ENCODE measurements around the gene TRIM46. TPM values are rescaled to one million over a fixed set of nuclear protein-coding genes. Genes with fewer than 3 reads are reported as not detected.
"Not testable (repeated sequence)": the region's sequence is repeated elsewhere in the genome, so short reads cannot be mapped to it uniquely, and the experiment has no call there.

Gene TRIM46
- total RNA-seq, 1 donor from 2014 or later = 11.5 TPM

- intact Hi-C loops (cut with micrococcal nuclease) = loop anchor here (1.0 to 5.0 kb wide), 4 partner anchors 17 to 46 kb away; partner anchors contain the start of genes CLK2 and MTX1
- peak; percentile 99 for DNase-seq (ENCODE audit: low spot score)
- Mint-ChIP-seq H3K27me3 (ENCODE audit: low read depth) (no peaks in the 10 kb centered on the region), H3K27ac (peak overlapping the region; percentile 94), H3K4me3 (ENCODE audit: low read depth) (peak overlapping the region; percentile 95), H3K4me1 (ENCODE audit: low read depth) (peaks cover 26% of the 10 kb centered on the region), H3K9me3 (no peaks in the 10 kb centered on the region), H3K36me3 (ENCODE audit: low read depth) (peaks cover 14% of the 10 kb centered on the region)
Measured at GRCh38 chr1:155227261-155228095, 53.8 kb downstream of the TRIM46 start.

DNA sequence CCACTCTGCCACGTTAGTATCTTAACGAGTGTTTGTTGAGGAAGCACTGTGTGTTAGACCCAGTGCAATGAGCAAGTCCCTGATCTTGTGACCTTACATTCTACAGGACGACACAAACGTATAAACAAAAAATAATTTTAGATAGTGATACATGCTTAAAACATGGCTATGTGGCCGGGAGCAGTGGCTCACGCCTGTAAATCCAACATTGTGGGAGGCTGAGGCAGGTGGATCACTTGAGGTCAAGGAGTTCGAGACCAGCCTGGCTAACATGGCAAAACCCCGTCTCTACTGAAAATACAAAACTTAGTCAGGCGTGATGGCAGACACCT lies 54.4 kb downstream of the TRIM46 start:
- peak overlapping the region; percentile 94 for H3K27ac Mint-ChIP-seq
- no peak for DNase-seq (ENCODE audit: low spot score)
- H3K4me3 Mint-ChIP-seq (ENCODE audit: low read depth) = peak overlapping the region; percentile 95
- no peaks in the 10 kb centered on the region for H3K9me3 Mint-ChIP-seq
- H3K36me3 Mint-ChIP-seq (ENCODE audit: low read depth) = peaks cover 14% of the 10 kb centered on the region
- intact Hi-C loops (cut with micrococcal nuclease) = loop anchor here (5.0 kb wide), 1 partner anchor 36 kb away; no protein-coding TSS in a partner anchor
- H3K4me1 Mint-ChIP-seq (ENCODE audit: low read depth) = peaks cover 26% of the 10 kb centered on the region
- no peaks in the 10 kb centered on the region for H3K27me3 Mint-ChIP-seq (ENCODE audit: low read depth)

GRCh38 chr1:155231302-155231701 lies 57.7 kb downstream of the TRIM46 start:
- H3K27ac Mint-ChIP-seq; DNase-seq (ENCODE audit: low spot score); H3K9me3 Mint-ChIP-seq; intact Hi-C loops (cut with micrococcal nuclease); H3K4me3 Mint-ChIP-seq (ENCODE audit: low read depth); H3K27me3 Mint-ChIP-seq (ENCODE audit: low read depth): not testable (repeated sequence)
- H3K36me3 Mint-ChIP-seq (ENCODE audit: low read depth) = peaks cover 11% of the 10 kb centered on the region
- peaks cover 13% of the 10 kb centered on the region for H3K4me1 Mint-ChIP-seq (ENCODE audit: low read depth)

- H3K9me3 Mint-ChIP-seq; H3K4me3 Mint-ChIP-seq (ENCODE audit: low read depth); intact Hi-C loops (cut with micrococcal nuclease); H3K27ac Mint-ChIP-seq; DNase-seq (ENCODE audit: low spot score); H3K27me3 Mint-ChIP-seq (ENCODE audit: low read depth): not testable (repeated sequence)
- Mint-ChIP-seq H3K36me3 (ENCODE audit: low read depth) (peaks cover 11% of the 10 kb centered on the region), H3K4me1 (ENCODE audit: low read depth) (peaks cover 10% of the 10 kb centered on the region)
Measured at GRCh38 chr1:155232001-155232978, 58.6 kb downstream of the TRIM46 start.

GRCh38 chr1:155233502-155233901 lies 59.9 kb downstream of the TRIM46 start:
- DNase-seq (ENCODE audit: low spot score); H3K9me3 Mint-ChIP-seq; H3K27me3 Mint-ChIP-seq (ENCODE audit: low read depth); H3K27ac Mint-ChIP-seq; H3K4me3 Mint-ChIP-seq (ENCODE audit: low read depth); intact Hi-C loops (cut with micrococcal nuclease); H3K4me1 Mint-ChIP-seq (ENCODE audit: low read depth): not testable (repeated sequence)
- peaks cover 12% of the 10 kb centered on the region for H3K36me3 Mint-ChIP-seq (ENCODE audit: low read depth)

Other genes with a start within 250 kb of the TRIM46 start
- 44.7 and 44.8 TPM in 2 replicates for gene PMVK, start 237.1 kb upstream of the TRIM46 start, total RNA-seq
- 23.6 and 25.3 TPM in 2 replicates for gene PBXIP1, start 217.8 kb upstream of the TRIM46 start, total RNA-seq
- 30.4 and 30.6 TPM in 2 replicates for gene PYGO2, start 212.1 kb upstream of the TRIM46 start, total RNA-seq
- gene SHC1, start 203.1 kb upstream of the TRIM46 start, total RNA-seq = 55.4 and 56.1 TPM in 2 replicates
- gene CKS1B, start 199.2 kb upstream of the TRIM46 start, total RNA-seq = 169 and 178 TPM in 2 replicates
- gene FLAD1, start 190.5 kb upstream of the TRIM46 start, total RNA-seq = 54.9 and 60.2 TPM in 2 replicates
- gene LENEP, start 180.3 kb upstream of the TRIM46 start, total RNA-seq = 0.48 and 2.0 TPM in 2 replicates
- gene ZBTB7B, start 171.0 kb upstream of the TRIM46 start, total RNA-seq = 147 and 154 TPM in 2 replicates
- gene DCST2, start 140.1 kb upstream of the TRIM46 start, total RNA-seq = 0.21 and 0.80 TPM in 2 replicates
- 0.11 TPM in 1 of 2 replicates, not detected in the other for gene DCST1, start 140.0 kb upstream of the TRIM46 start, total RNA-seq
- gene ADAM15, start 122.5 kb upstream of the TRIM46 start, total RNA-seq = 72.0 and 74.8 TPM in 2 replicates
- gene EFNA4, start 110.1 kb upstream of the TRIM46 start, total RNA-seq = 9.2 and 10.5 TPM in 2 replicates
- gene EFNA3, start 95.0 kb upstream of the TRIM46 start, total RNA-seq = 6.0 and 7.1 TPM in 2 replicates
- 0.18 and 0.39 TPM in 2 replicates for gene EFNA1, start 46.0 kb upstream of the TRIM46 start, total RNA-seq
- 56.9 and 58.0 TPM in 2 replicates for gene SLC50A1, start 38.0 kb upstream of the TRIM46 start, total RNA-seq
- 49.0 and 51.0 TPM in 2 replicates for gene DPM3, start 33.3 kb upstream of the TRIM46 start, total RNA-seq
- 237 and 247 TPM in 2 replicates for gene KRTCAP2, start 545 bp upstream of the TRIM46 start, total RNA-seq
- 10.4 and 13.1 TPM in 2 replicates for gene THBS3, start 34.0 kb downstream of the TRIM46 start, total RNA-seq
- 58.6 and 64.0 TPM in 2 replicates for gene MTX1, start 34.8 kb downstream of the TRIM46 start, total RNA-seq
- gene ENTREP3, start 81.6 kb downstream of the TRIM46 start, total RNA-seq = 42.5 and 45.5 TPM in 2 replicates
- gene SCAMP3, start 88.5 kb downstream of the TRIM46 start, total RNA-seq = 113 and 123 TPM in 2 replicates
- 95.7 and 96.8 TPM in 2 replicates for gene CLK2, start 99.7 kb downstream of the TRIM46 start, total RNA-seq
- gene HCN3, start 103.6 kb downstream of the TRIM46 start, total RNA-seq = 4.8 and 5.4 TPM in 2 replicates
- not detected in 2 replicates for gene PKLR, start 127.6 kb downstream of the TRIM46 start, total RNA-seq
- gene FDPS, start 135.0 kb downstream of the TRIM46 start, total RNA-seq = 342 and 361 TPM in 2 replicates
- gene RUSC1, start 147.0 kb downstream of the TRIM46 start, total RNA-seq = 31.4 and 34.5 TPM in 2 replicates